ENCODE results near the gene CDYL2.

DNA sequence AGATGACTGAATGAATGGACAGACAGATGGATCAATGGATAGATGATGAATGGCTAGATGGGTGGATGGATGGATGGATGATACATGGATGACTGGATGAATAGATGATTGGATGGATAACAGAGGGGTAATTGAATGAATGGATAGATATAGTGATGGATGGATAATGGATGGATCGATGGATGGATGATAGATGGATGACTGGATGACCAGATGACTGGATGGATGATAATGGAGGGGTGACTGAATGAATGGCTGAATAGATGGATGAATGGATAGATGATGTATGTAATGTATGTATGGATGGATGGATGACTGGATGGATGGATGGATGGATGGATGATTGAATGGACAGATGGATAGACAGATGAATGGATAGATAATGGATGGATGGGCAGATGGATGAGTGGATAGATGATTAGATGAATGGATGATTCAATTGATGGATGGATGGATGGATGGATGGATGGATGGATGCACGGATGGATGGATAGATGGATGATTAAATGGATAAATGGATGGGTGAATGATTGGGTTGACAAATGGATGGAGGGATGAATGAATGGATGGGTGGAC, 87.7 kb downstream of the CDYL2 start:
- TF ChIP-seq, protein P1, sequence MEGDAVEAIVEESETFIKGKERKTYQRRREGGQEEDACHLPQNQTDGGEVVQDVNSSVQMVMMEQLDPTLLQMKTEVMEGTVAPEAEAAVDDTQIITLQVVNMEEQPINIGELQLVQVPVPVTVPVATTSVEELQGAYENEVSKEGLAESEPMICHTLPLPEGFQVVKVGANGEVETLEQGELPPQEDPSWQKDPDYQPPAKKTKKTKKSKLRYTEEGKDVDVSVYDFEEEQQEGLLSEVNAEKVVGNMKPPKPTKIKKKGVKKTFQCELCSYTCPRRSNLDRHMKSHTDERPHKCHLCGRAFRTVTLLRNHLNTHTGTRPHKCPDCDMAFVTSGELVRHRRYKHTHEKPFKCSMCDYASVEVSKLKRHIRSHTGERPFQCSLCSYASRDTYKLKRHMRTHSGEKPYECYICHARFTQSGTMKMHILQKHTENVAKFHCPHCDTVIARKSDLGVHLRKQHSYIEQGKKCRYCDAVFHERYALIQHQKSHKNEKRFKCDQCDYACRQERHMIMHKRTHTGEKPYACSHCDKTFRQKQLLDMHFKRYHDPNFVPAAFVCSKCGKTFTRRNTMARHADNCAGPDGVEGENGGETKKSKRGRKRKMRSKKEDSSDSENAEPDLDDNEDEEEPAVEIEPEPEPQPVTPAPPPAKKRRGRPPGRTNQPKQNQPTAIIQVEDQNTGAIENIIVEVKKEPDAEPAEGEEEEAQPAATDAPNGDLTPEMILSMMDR (IDR thresholded peaks at IDR 0.05) = no peak
- TF ChIP-seq ZFX (IDR thresholded peaks at IDR 0.05; ENCODE audit: borderline replicate concordance) = no peak

Data from 22Rv1 (cell line).